Activated naive CD8-positive, alpha-beta T cell treated with anti-CD3 and anti-CD28 coated beads for 36 hours (primary cell): ENCODE results near the gene IL11RA. TPM values are rescaled to one million over a fixed set of nuclear protein-coding genes. Genes with fewer than 3 reads are reported as not detected.

Source experiments
- DNase-seq: peaks from one replicate; pipeline ENCODE4 v3.0.0; 2021
- H3K27ac Mint-ChIP-seq: one replicate; pipeline ENCODE4 v1.8.0; 2022; ENCODE audit warnings: mild to moderate bottlenecking, moderate library complexity, mixed read lengths
- H3K27me3 Mint-ChIP-seq: one replicate; pipeline ENCODE4 v1.8.0; 2022; ENCODE audit warnings: mild to moderate bottlenecking, mixed read lengths
- H3K36me3 Mint-ChIP-seq: one replicate; pipeline ENCODE4 v1.8.0; 2021; ENCODE audit warnings: mild to moderate bottlenecking, mixed read lengths
- H3K4me1 Mint-ChIP-seq: one replicate; pipeline ENCODE4 v1.8.0; 2021; ENCODE audit warnings: mixed read lengths
- H3K4me3 Mint-ChIP-seq: one replicate; pipeline ENCODE4 v1.8.0; 2022; ENCODE audit warnings: mild to moderate bottlenecking, moderate library complexity, mixed read lengths
- H3K9me3 Mint-ChIP-seq: one replicate; pipeline ENCODE4 v1.8.0; 2022; ENCODE audit warnings: mixed read lengths
- total RNA-seq, 2 experiments: library from RNA; stranded (reverse); gene quantifications; one replicate each; pipeline ENCODE4 v1.2.3, GENCODE V29; 2021

The IL11RA gene
- total RNA-seq, 2 experiments from 2014 or later: 12.1 to 13.0 TPM

- H3K4me3 Mint-ChIP-seq: no peak overlapping the region
- peaks cover 3% of the 10 kb centered on the region for H3K27me3 Mint-ChIP-seq
- H3K36me3 Mint-ChIP-seq: no peaks in the 10 kb centered on the region
- DNase-seq: no peak
- H3K27ac Mint-ChIP-seq: no peak overlapping the region
- H3K4me1 Mint-ChIP-seq: no peaks in the 10 kb centered on the region
- no peaks in the 10 kb centered on the region for H3K9me3 Mint-ChIP-seq
Measured at GRCh38 chr9:34709196-34709978, 57.4 kb downstream of the IL11RA start.

GRCh38 chr9:34710023-34710422, 58.0 kb downstream of the IL11RA start, which contains the start of gene CCL21:
TSS of gene CCL21 (minus strand) at chr9:34710136. CDS start at chr9:34710066, 70 bp downstream.
- Mint-ChIP-seq H3K4me3 (no peak within 1 kb of the TSS), H3K9me3 (no peaks in the 10 kb centered on the region), H3K27me3 (peaks cover 3% of the 10 kb centered on the region), H3K27ac (no peak within 1 kb of the TSS), H3K4me1 (no peaks in the 10 kb centered on the region), H3K36me3 (no peaks in the 10 kb centered on the region)
- no peak for DNase-seq

Other genes with a start within 250 kb of the IL11RA start
- gene FAM219A, start 193.6 kb upstream of the IL11RA start, total RNA-seq: 1 to 10 TPM; 7.5 to 8.2 TPM
- not detected for gene DNAI1, start 193.4 kb upstream of the IL11RA start, total RNA-seq
- gene ENHO, start 129.2 kb upstream of the IL11RA start, total RNA-seq: under 1 TPM in 1 of 2 experiments, not detected in 1; 0.27 TPM
- not detected for gene CNTFR, start 62.5 kb upstream of the IL11RA start, total RNA-seq
- 10 to 100 TPM; 31.6 to 34.6 TPM for gene RPP25L, start 40.1 kb upstream of the IL11RA start, total RNA-seq
- gene DCTN3, start 31.7 kb upstream of the IL11RA start, total RNA-seq: 10 to 100 TPM; 62.9 to 63.0 TPM
- under 1 TPM in 1 of 2 experiments, not detected in 1; 0.31 TPM for gene ARID3C, start 23.1 kb upstream of the IL11RA start, total RNA-seq
- gene SIGMAR1, start 14.4 kb upstream of the IL11RA start, total RNA-seq: 100 to 1,000 TPM; 111 to 113 TPM
- 10 to 100 TPM; 42.4 to 43.4 TPM for gene GALT, start 5.5 kb upstream of the IL11RA start, total RNA-seq
- gene CCL27, start 10.5 kb downstream of the IL11RA start, total RNA-seq: under 1 TPM in 1 of 2 experiments, not detected in 1; 0.82 TPM
- not detected for gene CCL19, start 39.1 kb downstream of the IL11RA start, total RNA-seq
- not detected for gene CCL21, start 58.0 kb downstream of the IL11RA start, total RNA-seq